GM19025 (cell line): Measurements from ENCODE around the gene LRRTM3.

ENCODE experiments used
- ATAC-seq: cut with Tn5 transposase; IDR thresholded peaks from one replicate; pipeline ENCODE4 v1.9.1; 2021; ENCODE audit warnings: mild to moderate bottlenecking, low read depth, moderate library complexity; ENCODE audit not compliant: unreplicated experiment

The LRRTM3 gene

GRCh38 chr10:67011981-67012380 is 86.1 kb downstream of the LRRTM3 start:
- no peak for ATAC-seq

- ATAC-seq: no peak
Observed at GRCh38 chr10:67015225-67015624, 89.4 kb downstream of the LRRTM3 start.

- no peak for ATAC-seq
Observed at GRCh38 chr10:67017218-67017617, 91.4 kb downstream of the LRRTM3 start.

GRCh38 chr10:67022099-67022498 is 96.3 kb downstream of the LRRTM3 start:
- ATAC-seq: no peak

GRCh38 chr10:67033878-67034277 is 108.0 kb downstream of the LRRTM3 start:
- no peak for ATAC-seq

GRCh38 chr10:67036808-67037207 is 111.0 kb downstream of the LRRTM3 start:
- ATAC-seq: no peak

GRCh38 chr10:67043041-67043440 is 117.2 kb downstream of the LRRTM3 start:
- ATAC-seq: no peak

- ATAC-seq: no peak
Observed at GRCh38 chr10:67045404-67045803, 119.6 kb downstream of the LRRTM3 start.

- no peak for ATAC-seq
Observed at GRCh38 chr10:67046507-67046906, 120.7 kb downstream of the LRRTM3 start.

GRCh38 chr10:67049988-67050387 is 124.2 kb downstream of the LRRTM3 start:
- ATAC-seq: no peak

- ATAC-seq: no peak
Observed at GRCh38 chr10:67050415-67050814, 124.6 kb downstream of the LRRTM3 start.

GRCh38 chr10:67072654-67073053 is 146.8 kb downstream of the LRRTM3 start:
- no peak for ATAC-seq

- ATAC-seq: no peak
Observed at GRCh38 chr10:67075491-67075971, 149.7 kb downstream of the LRRTM3 start.

- no peak for ATAC-seq
Observed at GRCh38 chr10:67076144-67076543, 150.3 kb downstream of the LRRTM3 start.

- ATAC-seq: no peak
Observed at GRCh38 chr10:67077376-67077775, 151.5 kb downstream of the LRRTM3 start.

- ATAC-seq: no peak
Observed at GRCh38 chr10:67079126-67079525, 153.3 kb downstream of the LRRTM3 start.

GRCh38 chr10:67086327-67087134 is 160.7 kb downstream of the LRRTM3 start:
- ATAC-seq: no peak

GRCh38 chr10:67087135-67087425 is 161.2 kb downstream of the LRRTM3 start:
- no peak for ATAC-seq

GRCh38 chr10:67088036-67088435 is 162.2 kb downstream of the LRRTM3 start:
- no peak for ATAC-seq

- no peak for ATAC-seq
Observed at GRCh38 chr10:67095531-67095930, 169.7 kb downstream of the LRRTM3 start.

- ATAC-seq: no peak
Observed at GRCh38 chr10:67098461-67098860, 172.6 kb downstream of the LRRTM3 start.

GRCh38 chr10:67100951-67101350 is 175.1 kb downstream of the LRRTM3 start:
- no peak for ATAC-seq

GRCh38 chr10:67107670-67108069 is 181.8 kb downstream of the LRRTM3 start:
- ATAC-seq: no peak
